ENCODE results near the gene LDLRAD4.

DNA sequence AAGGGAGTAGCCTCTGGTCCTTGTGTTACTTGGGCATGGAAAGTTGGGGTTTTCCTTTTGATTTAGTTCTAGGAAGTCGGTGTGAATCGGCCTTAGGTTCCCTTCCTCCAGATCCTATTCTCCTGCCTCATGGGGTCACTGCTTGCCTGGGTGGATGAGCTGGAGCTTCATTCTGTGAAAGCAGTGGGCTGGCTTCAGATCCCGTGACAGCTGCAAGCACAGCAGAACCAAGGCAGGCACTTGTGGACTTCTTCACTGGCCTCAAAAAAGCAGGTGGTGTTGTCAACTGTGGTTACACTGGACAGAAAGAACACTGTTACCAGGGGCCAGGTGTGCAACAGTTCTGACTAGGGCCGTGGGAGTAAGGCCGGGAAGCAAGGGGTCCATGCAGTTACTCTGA is 243.4 kb downstream of the LDLRAD4 start:
- TF ChIP-seq, protein P1, sequence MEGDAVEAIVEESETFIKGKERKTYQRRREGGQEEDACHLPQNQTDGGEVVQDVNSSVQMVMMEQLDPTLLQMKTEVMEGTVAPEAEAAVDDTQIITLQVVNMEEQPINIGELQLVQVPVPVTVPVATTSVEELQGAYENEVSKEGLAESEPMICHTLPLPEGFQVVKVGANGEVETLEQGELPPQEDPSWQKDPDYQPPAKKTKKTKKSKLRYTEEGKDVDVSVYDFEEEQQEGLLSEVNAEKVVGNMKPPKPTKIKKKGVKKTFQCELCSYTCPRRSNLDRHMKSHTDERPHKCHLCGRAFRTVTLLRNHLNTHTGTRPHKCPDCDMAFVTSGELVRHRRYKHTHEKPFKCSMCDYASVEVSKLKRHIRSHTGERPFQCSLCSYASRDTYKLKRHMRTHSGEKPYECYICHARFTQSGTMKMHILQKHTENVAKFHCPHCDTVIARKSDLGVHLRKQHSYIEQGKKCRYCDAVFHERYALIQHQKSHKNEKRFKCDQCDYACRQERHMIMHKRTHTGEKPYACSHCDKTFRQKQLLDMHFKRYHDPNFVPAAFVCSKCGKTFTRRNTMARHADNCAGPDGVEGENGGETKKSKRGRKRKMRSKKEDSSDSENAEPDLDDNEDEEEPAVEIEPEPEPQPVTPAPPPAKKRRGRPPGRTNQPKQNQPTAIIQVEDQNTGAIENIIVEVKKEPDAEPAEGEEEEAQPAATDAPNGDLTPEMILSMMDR (IDR thresholded peaks at IDR 0.05; ENCODE audit: borderline replicate concordance, extremely low read depth, low read length, poor library complexity, severe bottlenecking): no peak
- no peak for TF ChIP-seq EZH2 (IDR thresholded peaks at IDR 0.05; ENCODE audit: borderline replicate concordance, low read depth, low read length, severe bottlenecking)

Data from DND-41 (cell line).